HepG2 (cell line): Measurements from ENCODE around the gene SLC35B1. TPM values are rescaled to one million over a fixed set of nuclear protein-coding genes. Genes with fewer than 3 reads are reported as not detected.

Experiments used
- DNMT3B ChIP-seq: conservative IDR thresholded peaks from 2 replicates; pipeline ENCODE4 v1.6.1; 2016; ENCODE audit warnings: missing biosample characterization, control low read depth
- ELF4 ChIP-seq: sonication (generic); formaldehyde crosslinking; IDR thresholded peaks from 2 replicates; pipeline ENCODE4 v1.5.0; 2020; ENCODE audit warnings: missing genetic modification reagents, mild to moderate bottlenecking, moderate library complexity, borderline replicate concordance
- GATAD1 ChIP-seq: IDR thresholded peaks from 2 replicates; pipeline ENCODE4 v1.6.1; 2016; ENCODE audit warnings: missing genetic modification reagents, missing compliant biosample characterization
- KDM4B ChIP-seq: sonication (generic); formaldehyde crosslinking; IDR thresholded peaks from 2 replicates; pipeline ENCODE4 v1.4.0; 2020; ENCODE audit warnings: missing genetic modification reagents
- MED1 ChIP-seq: sonication (generic); formaldehyde crosslinking; IDR thresholded peaks from 2 replicates; pipeline ENCODE4 v1.4.0; 2020; ENCODE audit warnings: missing genetic modification reagents
- NFIB ChIP-seq: sonication (generic); formaldehyde crosslinking; IDR thresholded peaks from 2 replicates; pipeline ENCODE4 v1.9.0; 2021; ENCODE audit warnings: missing genetic modification reagents, mild to moderate bottlenecking, borderline replicate concordance
- PITX1 ChIP-seq: sonication (generic); formaldehyde crosslinking; IDR thresholded peaks from 2 replicates; pipeline ENCODE4 v1.5.1; 2020; ENCODE audit warnings: mild to moderate bottlenecking, missing genetic modification reagents
- POLR2A ChIP-seq, 2 experiments: IDR thresholded peaks; 2 replicates each; pipeline ENCODE4 v1.6.1; 2011; ENCODE audit warnings: low read depth in 2 of 2, low read length in 2 of 2, mild to moderate bottlenecking in 1 of 2, moderate library complexity in 1 of 2; ENCODE audit not compliant: insufficient read depth in 1 of 2
- PTBP1 ChIP-seq: fragments of 200-400 bp; formaldehyde crosslinking; IDR thresholded peaks from 2 replicates; pipeline ENCODE4 v1.6.1; 2018; ENCODE audit warnings: low read length, low read depth; ENCODE audit not compliant: poor library complexity, severe bottlenecking
- SMARCC2 ChIP-seq: fragments of 450-650 bp; IDR thresholded peaks from 2 replicates; pipeline ENCODE4 v1.6.1; 2017; ENCODE audit warnings: antibody characterized with exemption, mild to moderate bottlenecking
- SMARCE1 ChIP-seq: fragments of 450-650 bp; IDR thresholded peaks from 2 replicates; pipeline ENCODE4 v1.6.1; 2017; ENCODE audit warnings: borderline replicate concordance
- ZNF24 ChIP-seq: fragments of 450-650 bp; IDR thresholded peaks from 2 replicates; pipeline ENCODE4 v1.6.1; 2017; ENCODE audit warnings: antibody characterized with exemption, mild to moderate bottlenecking
- ZNF280B ChIP-seq: sonication (generic); formaldehyde crosslinking; IDR thresholded peaks from 2 replicates; pipeline ENCODE4 v1.5.0; 2020; ENCODE audit warnings: missing genetic modification reagents, mild to moderate bottlenecking, borderline replicate concordance
- ZNF282 ChIP-seq: fragments of 450-650 bp; IDR thresholded peaks from 2 replicates; pipeline ENCODE4 v1.6.1; 2018; ENCODE audit not compliant: partially characterized antibody
- ZNF33B ChIP-seq: sonication (generic); formaldehyde crosslinking; IDR thresholded peaks from 2 replicates; pipeline ENCODE4 v1.5.1; 2020; ENCODE audit warnings: mild to moderate bottlenecking, missing genetic modification reagents
- ZNF44 ChIP-seq: sonication (generic); formaldehyde crosslinking; IDR thresholded peaks from 2 replicates; pipeline ENCODE4 v1.5.1; 2020; ENCODE audit warnings: mild to moderate bottlenecking, missing genetic modification reagents
- ZNF543 ChIP-seq: sonication (generic); formaldehyde crosslinking; IDR thresholded peaks from 2 replicates; pipeline ENCODE4 v1.4.0; 2020; ENCODE audit warnings: mild to moderate bottlenecking, missing genetic modification reagents
- ZNF546 ChIP-seq: sonication (generic); formaldehyde crosslinking; conservative IDR thresholded peaks from 2 replicates; pipeline ENCODE4 v1.8.1; 2023; ENCODE audit warnings: mild to moderate bottlenecking, missing genetic modification reagents
- ZNF558 ChIP-seq: sonication (generic); formaldehyde crosslinking; IDR thresholded peaks from 2 replicates; pipeline ENCODE4 v1.9.0; 2022; ENCODE audit warnings: mild to moderate bottlenecking, missing genetic modification reagents, borderline replicate concordance
- ZNF577 ChIP-seq: sonication (generic); formaldehyde crosslinking; IDR thresholded peaks from 2 replicates; pipeline ENCODE4 v1.4.0; 2020; ENCODE audit warnings: mild to moderate bottlenecking, low read depth, missing genetic modification reagents, borderline replicate concordance
- polyA plus RNA-seq, 8 experiments: library from polyadenylated mRNA; depleted of rRNA in 3 of 8; stranded (reverse) in 7 of 8; unstranded in 1 of 8; fragments of >200 nt; fragmentation: Illumina TruSeq in 4 of 8; extraction: Trizol in 4 of 8; gene quantifications; 2 replicates each; pipeline versions ENCODE4 v1.2.1 to v1.2.3, GENCODE V29; 2011 to 2016; ENCODE audit warnings: low read depth in 4 of 8, missing spikeins in 1 of 8, mixed read lengths in 1 of 8; ENCODE audit not compliant: insufficient read depth in 1 of 8
- total RNA-seq, 5 experiments: library from RNA; depleted of rRNA; stranded (reverse); fragments of >200 nt; fragmentation: Illumina TruSeq; extraction: Trizol; gene quantifications; 2 replicates each; pipeline ENCODE4 v1.2.3, GENCODE V29; 2016; ENCODE audit warnings: low read depth in 1 of 5
- TF ChIP-seq, protein P1 (sequence below): sonication (generic); formaldehyde crosslinking; IDR thresholded peaks from 2 replicates; pipeline ENCODE4 v1.5.0; 2020; ENCODE audit warnings: missing genetic modification reagents
- TF ChIP-seq, protein P2 (sequence below): sonication (generic); formaldehyde crosslinking; IDR thresholded peaks from 2 replicates; pipeline ENCODE4 v1.4.0; 2020; ENCODE audit warnings: low read depth, mild to moderate bottlenecking, missing genetic modification reagents
- TF ChIP-seq, protein P3 (sequence below): sonication (generic); formaldehyde crosslinking; IDR thresholded peaks from 2 replicates; pipeline ENCODE4 v1.5.1; 2020; ENCODE audit warnings: missing genetic modification reagents, mild to moderate bottlenecking, borderline replicate concordance
- TF ChIP-seq, protein P4 (sequence below): sonication (generic); formaldehyde crosslinking; IDR thresholded peaks from 2 replicates; pipeline ENCODE4 v1.9.0; 2022; ENCODE audit warnings: low read depth, missing genetic modification reagents

The SLC35B1 gene
- total and polyA plus RNA-seq, 2 of the 13 experiments (the other 11 are each of a cell fraction or from before 2014, with no cell fraction given), result 99.6 to 113 TPM

DNA sequence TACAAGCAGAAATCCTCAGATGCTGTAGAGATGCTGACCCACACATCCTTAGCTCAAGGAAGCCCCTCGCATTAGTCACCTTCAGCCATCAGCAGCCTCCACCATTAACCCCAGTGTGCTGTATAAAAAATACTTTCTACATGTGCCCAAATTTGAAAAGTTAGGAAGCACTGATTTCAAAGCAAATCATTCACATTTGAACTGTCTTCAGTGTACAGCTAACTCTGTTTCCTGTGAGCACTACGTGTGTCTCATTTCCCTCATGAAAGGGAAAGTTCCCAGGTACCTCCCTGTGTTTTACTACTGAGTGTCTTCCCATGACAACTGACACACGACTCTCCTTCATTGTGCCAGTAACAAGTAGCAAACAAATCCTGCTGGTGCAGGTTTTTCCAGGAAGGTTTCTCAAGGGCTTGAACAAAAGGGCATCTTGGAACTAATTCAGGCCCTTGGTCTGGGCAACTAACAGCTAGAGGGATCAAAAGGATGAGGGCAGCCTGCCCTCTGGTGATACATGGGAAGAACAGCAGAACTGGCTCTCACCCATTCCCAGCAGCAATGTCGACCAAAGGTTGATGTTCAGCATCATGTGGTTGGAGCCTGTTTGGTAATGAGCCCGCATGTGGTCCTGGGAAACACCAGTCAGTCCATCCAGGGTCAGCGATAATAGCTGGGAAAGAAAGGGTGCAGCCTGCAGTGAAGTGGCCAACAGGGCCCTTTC lies 4.0 kb downstream of the SLC35B1 start (continued):
- TF ChIP-seq SMARCC2 (no peak), ZNF282 (no peak), ZNF546 (no peak), KDM4B (CRISPR knock-in tag) (no peak), ZNF280B (CRISPR knock-in tag) (no peak), PITX1 (0 out of 2 replicates have a peak, but pooled peaks have one; percentile 21), ZNF24 (no peak), POLR2A (IDR thresholded peaks at IDR 0.05; ENCODE audit: insufficient read depth in 1 of 2, low read depth in 2 of 2, low read length in 2 of 2) (peak in 1 of 2 experiments; percentile 47; a peak in 2 of 4 replicates), ZNF44 (CRISPR knock-in tag) (peak; percentile 99), ZNF577 (CRISPR knock-in tag) (no peak), GATAD1 (CRISPR knock-in tag) (peak; percentile 77), SMARCE1 (no peak), ZNF558 (CRISPR knock-in tag) (no peak), MED1 (CRISPR knock-in tag) (0 out of 2 replicates have a peak, but pooled peaks have one; percentile 52), DNMT3B (CRISPR knock-in tag) (no peak), PTBP1 (no peak), ZNF33B (0 out of 2 replicates have a peak, but pooled peaks have one; percentile 25), ZNF543 (CRISPR knock-in tag) (no peak), NFIB (CRISPR knock-in tag) (no peak), ELF4 (CRISPR knock-in tag) (no peak)
- TF ChIP-seq, protein P1, sequence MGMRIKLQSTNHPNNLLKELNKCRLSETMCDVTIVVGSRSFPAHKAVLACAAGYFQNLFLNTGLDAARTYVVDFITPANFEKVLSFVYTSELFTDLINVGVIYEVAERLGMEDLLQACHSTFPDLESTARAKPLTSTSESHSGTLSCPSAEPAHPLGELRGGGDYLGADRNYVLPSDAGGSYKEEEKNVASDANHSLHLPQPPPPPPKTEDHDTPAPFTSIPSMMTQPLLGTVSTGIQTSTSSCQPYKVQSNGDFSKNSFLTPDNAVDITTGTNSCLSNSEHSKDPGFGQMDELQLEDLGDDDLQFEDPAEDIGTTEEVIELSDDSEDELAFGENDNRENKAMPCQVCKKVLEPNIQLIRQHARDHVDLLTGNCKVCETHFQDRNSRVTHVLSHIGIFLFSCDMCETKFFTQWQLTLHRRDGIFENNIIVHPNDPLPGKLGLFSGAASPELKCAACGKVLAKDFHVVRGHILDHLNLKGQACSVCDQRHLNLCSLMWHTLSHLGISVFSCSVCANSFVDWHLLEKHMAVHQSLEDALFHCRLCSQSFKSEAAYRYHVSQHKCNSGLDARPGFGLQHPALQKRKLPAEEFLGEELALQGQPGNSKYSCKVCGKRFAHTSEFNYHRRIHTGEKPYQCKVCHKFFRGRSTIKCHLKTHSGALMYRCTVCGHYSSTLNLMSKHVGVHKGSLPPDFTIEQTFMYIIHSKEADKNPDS (CRISPR knock-in tag), result no peak
- TF ChIP-seq, protein P2, sequence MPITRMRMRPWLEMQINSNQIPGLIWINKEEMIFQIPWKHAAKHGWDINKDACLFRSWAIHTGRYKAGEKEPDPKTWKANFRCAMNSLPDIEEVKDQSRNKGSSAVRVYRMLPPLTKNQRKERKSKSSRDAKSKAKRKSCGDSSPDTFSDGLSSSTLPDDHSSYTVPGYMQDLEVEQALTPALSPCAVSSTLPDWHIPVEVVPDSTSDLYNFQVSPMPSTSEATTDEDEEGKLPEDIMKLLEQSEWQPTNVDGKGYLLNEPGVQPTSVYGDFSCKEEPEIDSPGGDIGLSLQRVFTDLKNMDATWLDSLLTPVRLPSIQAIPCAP (CRISPR knock-in tag), result no peak
- TF ChIP-seq, protein P3, sequence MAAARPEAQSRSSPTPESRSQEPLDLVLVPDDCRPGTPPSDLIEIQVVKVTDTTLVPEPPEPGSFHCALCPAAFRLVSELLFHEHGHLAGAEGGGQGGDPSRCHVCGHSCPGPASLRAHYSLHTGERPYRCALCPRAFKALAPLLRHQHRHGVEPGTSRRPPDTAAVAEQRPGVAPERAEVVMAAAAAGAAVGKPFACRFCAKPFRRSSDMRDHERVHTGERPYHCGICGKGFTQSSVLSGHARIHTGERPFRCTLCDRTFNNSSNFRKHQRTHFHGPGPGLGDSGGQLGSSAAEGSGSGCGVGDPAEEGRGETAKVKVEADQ, result 0 out of 2 replicates have a peak, but pooled peaks have one; percentile 29
- TF ChIP-seq, protein P4, sequence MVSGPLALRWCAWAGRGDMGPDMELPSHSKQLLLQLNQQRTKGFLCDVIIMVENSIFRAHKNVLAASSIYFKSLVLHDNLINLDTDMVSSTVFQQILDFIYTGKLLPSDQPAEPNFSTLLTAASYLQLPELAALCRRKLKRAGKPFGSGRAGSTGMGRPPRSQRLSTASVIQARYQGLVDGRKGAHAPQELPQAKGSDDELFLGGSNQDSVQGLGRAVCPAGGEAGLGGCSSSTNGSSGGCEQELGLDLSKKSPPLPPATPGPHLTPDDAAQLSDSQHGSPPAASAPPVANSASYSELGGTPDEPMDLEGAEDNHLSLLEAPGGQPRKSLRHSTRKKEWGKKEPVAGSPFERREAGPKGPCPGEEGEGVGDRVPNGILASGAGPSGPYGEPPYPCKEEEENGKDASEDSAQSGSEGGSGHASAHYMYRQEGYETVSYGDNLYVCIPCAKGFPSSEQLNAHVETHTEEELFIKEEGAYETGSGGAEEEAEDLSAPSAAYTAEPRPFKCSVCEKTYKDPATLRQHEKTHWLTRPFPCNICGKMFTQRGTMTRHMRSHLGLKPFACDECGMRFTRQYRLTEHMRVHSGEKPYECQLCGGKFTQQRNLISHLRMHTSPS (CRISPR knock-in tag), result no peak
